Smooth muscle cell (in vitro differentiated cells): Measurements from ENCODE around the gene TRPV5. TPM values are rescaled to one million over a fixed set of nuclear protein-coding genes. Genes with fewer than 3 reads are reported as not detected.
A peak's percentile ranks its signal among the peaks of the same experiment; 100 is the strongest.

Experiments used
- DNase-seq: peaks from one replicate; lab custom pipeline; 2025; ENCODE audit not compliant: unreplicated experiment; lab: John Stamatoyannopoulos, UW
- H2AFZ ChIP-seq: fragments of 200-600 bp; sonication (generic); 2 replicates; pipeline ENCODE4 v1.6.0; 2016; ENCODE audit warnings: antibody characterized with exemption, low read depth, mild to moderate bottlenecking
- H3F3A ChIP-seq: fragments of 200-600 bp; sonication (generic); 2 replicates; pipeline ENCODE4 v1.6.0; 2017; ENCODE audit warnings: antibody characterized with exemption, low read depth
- H3K27ac ChIP-seq: fragments of 200-600 bp; sonication (generic); 2 replicates; pipeline ENCODE4 v1.5.1; 2016; ENCODE audit warnings: low read depth, mild to moderate bottlenecking
- H3K27me3 ChIP-seq: fragments of 200-600 bp; sonication (generic); 2 replicates; pipeline ENCODE4 v1.6.1; 2016; ENCODE audit warnings: low read depth, mild to moderate bottlenecking
- H3K36me3 ChIP-seq: fragments of 200-600 bp; sonication (generic); 2 replicates; pipeline ENCODE4 v1.5.1; 2016; ENCODE audit warnings: low read depth
- H3K4me1 ChIP-seq: fragments of 200-600 bp; sonication (generic); 2 replicates; pipeline ENCODE4 v1.5.1; 2016; ENCODE audit warnings: low read depth
- H3K4me2 ChIP-seq: fragments of 200-600 bp; sonication (generic); 2 replicates; pipeline ENCODE4 v1.6.0; 2016; ENCODE audit warnings: mild to moderate bottlenecking
- H3K4me3 ChIP-seq: fragments of 200-600 bp; sonication (generic); 2 replicates; pipeline ENCODE4 v1.5.1; 2016; ENCODE audit warnings: mild to moderate bottlenecking
- H3K79me2 ChIP-seq: fragments of 200-600 bp; sonication (generic); 2 replicates; pipeline ENCODE4 v1.6.0; 2016; ENCODE audit warnings: low read depth, mild to moderate bottlenecking
- H3K9ac ChIP-seq: fragments of 200-600 bp; sonication (generic); 2 replicates; pipeline ENCODE4 v1.6.0; 2016; ENCODE audit warnings: low read depth
- H3K9me3 ChIP-seq: fragments of 200-600 bp; sonication (generic); replicated peaks from 2 replicates; pipeline ENCODE4 v1.5.1; 2016; ENCODE audit warnings: low read depth
- H4K20me1 ChIP-seq: fragments of 200-600 bp; sonication (generic); 2 replicates; pipeline ENCODE4 v1.6.0; 2016; ENCODE audit warnings: low read depth
- whole genome bisulfite sequencing: methylation state at CpG from one replicate; pipeline ENCODE4 v1.1.7; 2016; ENCODE audit warnings: low lambda C conversion rate; 5-methylcytosine and 5-hydroxymethylcytosine counted together
- polyA plus RNA-seq: library from polyadenylated mRNA; unstranded; fragments of >200 nt; fragmentation: Nextera tagmentation; extraction: Ambion mirVana; gene quantifications from 2 replicates; pipeline ENCODE4 v1.2.1, GENCODE V29; 2016
- total RNA-seq: library from RNA; depleted of rRNA; stranded (reverse); fragments of >200 nt; gene quantifications from 2 replicates; pipeline ENCODE4 v1.2.3, GENCODE V29; 2014
- TF ChIP-seq, protein P1 (sequence below): fragments of 200-600 bp; sonication (generic); IDR thresholded peaks from 2 replicates; pipeline ENCODE4 v1.5.1; 2017; ENCODE audit warnings: borderline replicate concordance, mild to moderate bottlenecking, antibody characterized with exemption; ENCODE audit not compliant: insufficient read depth, poor library complexity, severe bottlenecking

The TRPV5 gene
- total and polyA plus RNA-seq, 2 experiments from 2014 or later, result not detected

DNA sequence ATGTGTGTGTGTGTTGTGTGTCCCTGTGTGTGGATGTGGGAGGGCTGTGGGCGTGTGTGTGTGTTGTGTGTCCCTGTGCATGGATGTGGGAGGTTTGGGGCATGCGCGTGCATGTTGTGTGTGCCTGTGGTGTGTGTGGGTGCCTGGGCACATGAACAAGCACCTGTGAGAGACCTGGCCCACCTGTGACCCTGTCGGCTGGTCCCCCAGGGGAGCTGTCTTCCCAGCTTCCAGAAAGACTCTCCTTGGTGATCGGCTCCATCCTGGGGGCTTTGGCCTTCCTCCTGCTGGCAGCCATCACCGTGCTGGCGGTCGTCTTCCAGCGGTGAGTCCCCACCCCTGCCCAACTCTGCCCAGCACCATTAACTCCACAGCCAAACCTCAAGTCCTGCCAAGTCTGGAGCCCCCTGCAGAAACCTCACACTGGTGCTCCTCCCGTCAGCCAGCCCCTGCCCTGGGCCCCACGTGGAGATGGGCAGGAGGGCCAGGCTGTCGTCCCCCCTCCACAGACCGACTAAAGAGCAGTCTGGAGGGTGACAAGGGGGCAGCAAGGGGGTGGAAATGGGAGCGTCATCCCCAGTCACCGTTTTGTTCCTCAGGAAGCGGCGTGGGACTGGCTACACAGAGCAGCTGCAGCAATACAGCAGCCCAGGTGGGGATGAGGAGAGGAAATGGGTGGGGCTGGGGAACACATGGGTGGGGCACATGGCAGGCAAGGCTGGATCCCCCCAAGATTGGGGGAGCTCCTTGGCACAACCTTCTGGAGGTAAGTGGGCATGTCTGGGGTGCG is 66.0 kb downstream of the TRPV5 start:
- no peak overlapping the region for H3K9ac ChIP-seq
- no peak overlapping the region for H2AFZ ChIP-seq
- WGBS, result 94% methylated on average over 18 of the region's 18 CpGs
- no peak overlapping the region for H3K4me2 ChIP-seq
- no peak for DNase-seq
- H3K36me3 ChIP-seq, result no peaks in the 10 kb centered on the region
- H3K4me1 ChIP-seq, result no peaks in the 10 kb centered on the region
- no peaks in the 10 kb centered on the region for H4K20me1 ChIP-seq
- no peaks in the 10 kb centered on the region for H3F3A ChIP-seq
- H3K79me2 ChIP-seq, result no peaks in the 10 kb centered on the region
- H3K27me3 ChIP-seq, result no peaks in the 10 kb centered on the region
- TF ChIP-seq, protein P1, sequence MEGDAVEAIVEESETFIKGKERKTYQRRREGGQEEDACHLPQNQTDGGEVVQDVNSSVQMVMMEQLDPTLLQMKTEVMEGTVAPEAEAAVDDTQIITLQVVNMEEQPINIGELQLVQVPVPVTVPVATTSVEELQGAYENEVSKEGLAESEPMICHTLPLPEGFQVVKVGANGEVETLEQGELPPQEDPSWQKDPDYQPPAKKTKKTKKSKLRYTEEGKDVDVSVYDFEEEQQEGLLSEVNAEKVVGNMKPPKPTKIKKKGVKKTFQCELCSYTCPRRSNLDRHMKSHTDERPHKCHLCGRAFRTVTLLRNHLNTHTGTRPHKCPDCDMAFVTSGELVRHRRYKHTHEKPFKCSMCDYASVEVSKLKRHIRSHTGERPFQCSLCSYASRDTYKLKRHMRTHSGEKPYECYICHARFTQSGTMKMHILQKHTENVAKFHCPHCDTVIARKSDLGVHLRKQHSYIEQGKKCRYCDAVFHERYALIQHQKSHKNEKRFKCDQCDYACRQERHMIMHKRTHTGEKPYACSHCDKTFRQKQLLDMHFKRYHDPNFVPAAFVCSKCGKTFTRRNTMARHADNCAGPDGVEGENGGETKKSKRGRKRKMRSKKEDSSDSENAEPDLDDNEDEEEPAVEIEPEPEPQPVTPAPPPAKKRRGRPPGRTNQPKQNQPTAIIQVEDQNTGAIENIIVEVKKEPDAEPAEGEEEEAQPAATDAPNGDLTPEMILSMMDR, result no peak
- H3K9me3 ChIP-seq, result no peaks in the 10 kb centered on the region
- no peak overlapping the region for H3K4me3 ChIP-seq
- H3K27ac ChIP-seq, result no peak overlapping the region

DNA sequence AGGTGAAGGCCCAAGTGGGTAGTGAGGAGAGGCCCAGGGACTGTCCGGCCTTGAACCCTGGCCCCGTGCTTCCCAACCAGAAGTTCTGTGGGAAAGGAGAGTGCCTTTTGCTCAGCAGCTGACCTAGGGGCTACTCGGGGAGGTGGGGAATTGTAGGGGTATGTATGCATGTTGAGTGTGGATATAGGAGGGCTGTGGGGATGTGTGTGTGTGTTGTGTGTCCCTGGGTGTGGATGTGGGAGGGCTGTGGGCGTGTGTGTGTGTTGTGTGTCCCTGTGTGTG is 66.5 kb downstream of the TRPV5 start:
- TF ChIP-seq, protein P1, result no peak
- Histone ChIP-seq H4K20me1 (no peaks in the 10 kb centered on the region), H3K4me3 (no peak overlapping the region), H3K9ac (no peak overlapping the region), H3K4me1 (no peaks in the 10 kb centered on the region), H3F3A (no peaks in the 10 kb centered on the region), H2AFZ (no peak overlapping the region), H3K79me2 (no peaks in the 10 kb centered on the region), H3K27ac (no peak overlapping the region), H3K27me3 (no peaks in the 10 kb centered on the region), H3K4me2 (no peak overlapping the region), H3K9me3 (no peaks in the 10 kb centered on the region), H3K36me3 (no peaks in the 10 kb centered on the region)
- WGBS, result 91% methylated on average over 4 of the region's 4 CpGs
- DNase-seq, result no peak

DNA sequence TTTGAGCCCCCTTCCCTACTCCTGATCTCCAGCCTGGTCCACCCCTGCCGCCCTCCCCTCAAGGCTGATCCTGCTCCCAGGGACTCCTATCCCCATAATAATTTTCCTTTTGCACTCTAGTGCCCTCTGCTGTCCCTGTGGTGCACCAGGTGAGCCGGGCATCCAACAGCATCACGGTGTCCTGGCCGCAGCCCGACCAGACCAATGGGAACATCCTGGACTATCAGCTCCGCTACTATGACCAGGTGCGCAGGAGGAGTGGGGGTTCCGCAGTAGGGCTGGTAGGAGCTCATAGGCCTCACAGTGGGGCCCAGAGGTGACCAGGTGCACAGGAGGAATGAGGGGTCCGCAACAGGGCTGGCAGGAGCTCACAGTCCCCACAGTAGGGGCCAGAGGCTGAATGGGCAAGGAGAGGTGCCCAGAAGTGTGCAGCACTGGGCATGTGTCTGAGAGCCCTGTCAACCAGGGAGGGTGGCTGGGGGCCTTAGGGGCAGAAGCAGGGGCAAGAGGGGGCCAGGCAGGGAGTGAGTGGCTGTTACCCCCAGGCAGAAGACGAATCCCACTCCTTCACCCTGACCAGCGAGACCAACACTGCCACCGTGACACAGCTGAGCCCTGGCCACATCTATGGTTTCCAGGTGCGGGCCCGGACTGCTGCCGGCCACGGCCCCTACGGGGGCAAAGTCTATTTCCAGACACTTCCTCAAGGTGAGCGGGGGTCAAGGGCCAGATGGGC is 67.0 kb downstream of the TRPV5 start:
- Histone ChIP-seq H3F3A (no peaks in the 10 kb centered on the region), H2AFZ (no peak overlapping the region), H3K79me2 (no peaks in the 10 kb centered on the region), H3K9me3 (no peaks in the 10 kb centered on the region), H3K27me3 (peaks cover 4% of the 10 kb centered on the region), H3K9ac (no peak overlapping the region), H3K36me3 (no peaks in the 10 kb centered on the region), H3K4me2 (no peak overlapping the region), H3K27ac (no peak overlapping the region), H3K4me1 (no peaks in the 10 kb centered on the region), H4K20me1 (no peaks in the 10 kb centered on the region), H3K4me3 (no peak overlapping the region)
- WGBS, result 75% methylated on average over 18 of the region's 18 CpGs
- DNase-seq, result no peak
- TF ChIP-seq, protein P1, result peak; percentile 49
